LNCaP clone FGC (cell line): ENCODE data around the gene ENDOD1.

ENCODE experiments used
- DNase-seq: peaks from one replicate; pipeline ENCODE4 v3.0.0-alpha.2; 2011; ENCODE audit warnings: low read depth
- H3K4me3 ChIP-seq: 2 replicates; pipeline ENCODE4 v1.5.1; 2011; ENCODE audit warnings: mild to moderate bottlenecking, low read depth, low read length, control low read depth
- CTCF ChIP-seq: IDR thresholded peaks from 2 replicates; pipeline ENCODE4 v1.5.1; 2012; ENCODE audit warnings: mild to moderate bottlenecking; ENCODE audit not compliant: control insufficient read depth, insufficient read depth; ENCODE audit errors: extremely low read depth

Gene ENDOD1

DNA sequence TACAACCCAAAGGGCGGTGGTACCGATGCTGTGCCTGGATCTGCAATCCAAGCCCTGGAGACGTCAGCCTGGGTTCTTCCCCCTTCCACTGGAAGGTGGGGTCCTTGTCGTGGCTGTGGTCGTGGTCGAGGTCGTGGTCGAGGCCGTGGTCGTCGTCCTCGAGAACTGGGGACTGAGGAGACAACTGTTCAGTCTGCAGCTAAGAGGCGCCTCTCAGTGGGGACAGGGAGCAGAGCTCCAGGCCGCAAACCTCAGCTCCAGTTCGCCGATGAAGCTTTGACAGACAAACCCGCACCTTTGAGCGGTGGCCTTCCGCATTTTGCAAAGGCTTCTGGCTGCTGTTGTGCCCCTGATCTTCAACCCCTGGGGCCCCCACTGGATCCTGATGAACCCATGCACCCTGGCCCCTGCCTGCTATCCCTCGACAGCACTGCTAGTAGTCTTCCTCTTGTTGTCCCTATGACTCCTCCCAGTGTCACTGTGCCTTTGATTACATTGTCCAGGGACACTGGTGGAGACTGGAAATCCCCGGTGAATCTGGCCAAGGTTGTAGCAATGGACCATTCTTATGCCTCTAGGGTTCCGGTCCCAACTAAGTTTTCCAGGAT is 38.9 kb upstream of the ENDOD1 start:
- no peak for DNase-seq
- no peak for TF ChIP-seq CTCF

GRCh38 chr11:95054356-95054755 is 35.3 kb upstream of the ENDOD1 start:
- no peak for TF ChIP-seq CTCF
- no peak overlapping the region for H3K4me3 ChIP-seq
- DNase-seq: no peak

More for the DNA sequence above, 38.9 kb upstream of the ENDOD1 start:
- H3K4me3 ChIP-seq: no peak overlapping the region

GRCh38 chr11:95055283-95055897 is 34.3 kb upstream of the ENDOD1 start:
- TF ChIP-seq CTCF: no peak
- no peak for DNase-seq

GRCh38 chr11:95057959-95058358 is 31.7 kb upstream of the ENDOD1 start:
- H3K4me3 ChIP-seq: no peak overlapping the region
- no peak for DNase-seq
- TF ChIP-seq CTCF: no peak

More at GRCh38 chr11:95055283-95055897, 34.3 kb upstream of the ENDOD1 start:
- H3K4me3 ChIP-seq: no peak overlapping the region

GRCh38 chr11:95058621-95059020 is 31.0 kb upstream of the ENDOD1 start:
- TF ChIP-seq CTCF: no peak
- H3K4me3 ChIP-seq: no peak overlapping the region

GRCh38 chr11:95059046-95059445 is 30.6 kb upstream of the ENDOD1 start:
- no peak overlapping the region for H3K4me3 ChIP-seq
- TF ChIP-seq CTCF: no peak
- DNase-seq: no peak

More at GRCh38 chr11:95058621-95059020, 31.0 kb upstream of the ENDOD1 start:
- DNase-seq: no peak

- no peak overlapping the region for H3K4me3 ChIP-seq
- TF ChIP-seq CTCF: no peak
- no peak for DNase-seq
These were observed 24.3 kb upstream of the ENDOD1 start for GRCh38 chr11:95065336-95065735.
